ENCODE data around the gene PPARA. TPM values are rescaled to one million over a fixed set of nuclear protein-coding genes. Genes with fewer than 3 reads are reported as not detected.

The PPARA gene
- total RNA-seq, 1 experiment from 2014 or later: 10.7 TPM

- ChIA-PET CTCF (no interaction called here), POLR2A (no interaction called here)
- Histone ChIP-seq H3K9me3 (ENCODE audit: control insufficient read depth, insufficient read depth, low read depth, low read length) (no peaks in the 10 kb centered on the region), H3K4me3 (ENCODE audit: low read depth in 2 of 2, low read length in 2 of 2) (no peak overlapping the region), H3K4me1 (ENCODE audit: control insufficient read depth, insufficient read depth, low read length) (no peaks in the 10 kb centered on the region), H3K27me3 (ENCODE audit: control insufficient read depth, insufficient read depth, low read length) (no peaks in the 10 kb centered on the region), H3K36me3 (ENCODE audit: control insufficient read depth, insufficient read depth, low read length) (no peaks in the 10 kb centered on the region), H3K27ac (ENCODE audit: low read length) (no peak overlapping the region)
- in situ Hi-C loops (cut with HindIII; ENCODE audit: low pct_unique_long_range_greater_than_20kb, low sequenced_read_pairs): no loop called here
- ATAC-seq (no peak), DNase-seq (ENCODE audit: low read depth, low spot score) (no peak)
- intact Hi-C loops (cut with micrococcal nuclease; ENCODE audit: unreplicated experiment): no loop called here
- BruUV-seq (replicated peaks): no TSS peak
- TF ChIP-seq CTCF (IDR thresholded peaks at IDR 0.05) (no peak), SIN3A (IDR thresholded peaks at IDR 0.05; ENCODE audit: borderline replicate concordance, insufficient read depth, low read depth, low read length) (no peak), TCF7L2 (IDR thresholded peaks at IDR 0.05; ENCODE audit: low read depth, low read length) (no peak), POLR2AphosphoS5 (IDR thresholded peaks at IDR 0.05; ENCODE audit: low read depth, low read length) (no peak)
- TF ChIP-seq, protein P1, sequence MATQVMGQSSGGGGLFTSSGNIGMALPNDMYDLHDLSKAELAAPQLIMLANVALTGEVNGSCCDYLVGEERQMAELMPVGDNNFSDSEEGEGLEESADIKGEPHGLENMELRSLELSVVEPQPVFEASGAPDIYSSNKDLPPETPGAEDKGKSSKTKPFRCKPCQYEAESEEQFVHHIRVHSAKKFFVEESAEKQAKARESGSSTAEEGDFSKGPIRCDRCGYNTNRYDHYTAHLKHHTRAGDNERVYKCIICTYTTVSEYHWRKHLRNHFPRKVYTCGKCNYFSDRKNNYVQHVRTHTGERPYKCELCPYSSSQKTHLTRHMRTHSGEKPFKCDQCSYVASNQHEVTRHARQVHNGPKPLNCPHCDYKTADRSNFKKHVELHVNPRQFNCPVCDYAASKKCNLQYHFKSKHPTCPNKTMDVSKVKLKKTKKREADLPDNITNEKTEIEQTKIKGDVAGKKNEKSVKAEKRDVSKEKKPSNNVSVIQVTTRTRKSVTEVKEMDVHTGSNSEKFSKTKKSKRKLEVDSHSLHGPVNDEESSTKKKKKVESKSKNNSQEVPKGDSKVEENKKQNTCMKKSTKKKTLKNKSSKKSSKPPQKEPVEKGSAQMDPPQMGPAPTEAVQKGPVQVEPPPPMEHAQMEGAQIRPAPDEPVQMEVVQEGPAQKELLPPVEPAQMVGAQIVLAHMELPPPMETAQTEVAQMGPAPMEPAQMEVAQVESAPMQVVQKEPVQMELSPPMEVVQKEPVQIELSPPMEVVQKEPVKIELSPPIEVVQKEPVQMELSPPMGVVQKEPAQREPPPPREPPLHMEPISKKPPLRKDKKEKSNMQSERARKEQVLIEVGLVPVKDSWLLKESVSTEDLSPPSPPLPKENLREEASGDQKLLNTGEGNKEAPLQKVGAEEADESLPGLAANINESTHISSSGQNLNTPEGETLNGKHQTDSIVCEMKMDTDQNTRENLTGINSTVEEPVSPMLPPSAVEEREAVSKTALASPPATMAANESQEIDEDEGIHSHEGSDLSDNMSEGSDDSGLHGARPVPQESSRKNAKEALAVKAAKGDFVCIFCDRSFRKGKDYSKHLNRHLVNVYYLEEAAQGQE (IDR thresholded peaks at IDR 0.05; ENCODE audit: insufficient read depth in 1 of 2, low read depth in 2 of 2, low read length in 1 of 2): no peak
These were observed 3.3 kb upstream of the PPARA start for GRCh38 chr22:46147061-46147460.

DNA sequence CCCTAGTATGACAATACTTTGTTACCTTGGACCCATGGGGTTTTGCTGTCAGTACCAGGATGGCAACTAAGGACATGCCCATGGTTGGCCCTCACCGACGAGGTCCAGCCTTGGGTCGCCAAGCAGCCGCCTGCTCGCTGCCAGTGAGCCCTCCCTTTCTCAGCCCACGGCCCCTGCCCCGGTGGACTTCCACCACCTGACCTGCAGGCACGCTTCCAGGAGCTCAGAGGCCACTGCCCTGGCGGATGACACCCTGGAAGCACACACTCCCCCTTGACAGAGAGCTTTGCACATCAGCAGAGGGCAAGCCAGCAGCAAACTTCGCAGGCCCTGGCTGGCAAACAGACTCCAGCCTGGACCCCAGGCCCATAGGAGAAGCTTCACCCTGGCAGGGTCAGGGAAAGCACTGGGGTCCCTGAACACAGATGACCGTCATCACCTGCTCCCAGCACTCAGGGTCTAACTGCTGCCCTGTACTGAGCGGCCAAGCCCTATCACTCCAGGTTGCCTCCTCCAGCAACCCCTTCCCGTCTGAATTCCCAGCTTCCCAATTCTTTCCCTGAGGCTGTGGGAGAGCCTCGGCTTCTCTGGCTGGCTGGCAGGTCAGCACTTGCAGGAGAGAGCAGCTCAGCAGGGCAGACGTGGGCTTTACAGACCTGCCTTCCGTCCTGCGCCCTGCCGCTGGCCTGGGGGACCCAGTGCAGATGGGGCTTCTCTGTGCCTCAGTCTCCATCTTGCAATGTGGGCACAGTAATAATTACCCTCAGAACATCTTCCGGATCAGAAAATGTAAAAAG is 2.7 kb upstream of the PPARA start:
- in situ Hi-C loops (cut with HindIII; ENCODE audit: low pct_unique_long_range_greater_than_20kb, low sequenced_read_pairs) (no loop called here), intact Hi-C loops (cut with micrococcal nuclease; ENCODE audit: unreplicated experiment) (no loop called here)
- no peak for TF ChIP-seq CTCF (IDR thresholded peaks at IDR 0.05)
- no peak for TF ChIP-seq SIN3A (IDR thresholded peaks at IDR 0.05; ENCODE audit: borderline replicate concordance, insufficient read depth, low read depth, low read length)
- no peak for TF ChIP-seq TCF7L2 (IDR thresholded peaks at IDR 0.05; ENCODE audit: low read depth, low read length)
- TF ChIP-seq, protein P1 (IDR thresholded peaks at IDR 0.05; ENCODE audit: insufficient read depth in 1 of 2, low read depth in 2 of 2, low read length in 1 of 2): no peak
- no peak for TF ChIP-seq POLR2AphosphoS5 (IDR thresholded peaks at IDR 0.05; ENCODE audit: low read depth, low read length)
- no peaks in the 10 kb centered on the region for H3K36me3 ChIP-seq (ENCODE audit: control insufficient read depth, insufficient read depth, low read length)
- no peak overlapping the region for H3K27ac ChIP-seq (ENCODE audit: low read length)
- no peaks in the 10 kb centered on the region for H3K27me3 ChIP-seq (ENCODE audit: control insufficient read depth, insufficient read depth, low read length)
- no peak overlapping the region for H3K4me3 ChIP-seq (ENCODE audit: low read depth in 2 of 2, low read length in 2 of 2)
- H3K9me3 ChIP-seq (ENCODE audit: control insufficient read depth, insufficient read depth, low read depth, low read length): no peaks in the 10 kb centered on the region
- DNase-seq (ENCODE audit: low read depth, low spot score) (no peak), ATAC-seq (no peak)
- no TSS peak for BruUV-seq (replicated peaks)
- no peaks in the 10 kb centered on the region for H3K4me1 ChIP-seq (ENCODE audit: control insufficient read depth, insufficient read depth, low read length)
- ChIA-PET POLR2A (interaction anchor here (0.6 kb wide), 1 partner anchor 377 kb away, joined by 4 read pairs; no protein-coding TSS in a partner anchor), CTCF (interaction anchor here (0.5 kb wide), 1 partner anchor 301 kb away, joined by 6 read pairs; no protein-coding TSS in a partner anchor)

Data from Panc1 (cell line).